ENCODE data around the gene JAZF1.

JAZF1 gene

GRCh38 chr7:28165261-28165660 is 15.3 kb downstream of the JAZF1 start:
- DNase-seq: no peak

- DNase-seq: no peak
Measured at GRCh38 chr7:28163949-28164348, 16.6 kb downstream of the JAZF1 start.

GRCh38 chr7:28161331-28161730 is 19.3 kb downstream of the JAZF1 start:
- DNase-seq: no peak

GRCh38 chr7:28160551-28160991 is 20.0 kb downstream of the JAZF1 start:
- no peak for DNase-seq

GRCh38 chr7:28157831-28158416 is 22.7 kb downstream of the JAZF1 start:
- no peak for DNase-seq

GRCh38 chr7:28157076-28157745 is 23.4 kb downstream of the JAZF1 start:
- DNase-seq: no peak

GRCh38 chr7:28156401-28156800 is 24.2 kb downstream of the JAZF1 start:
- no peak for DNase-seq

- no peak for DNase-seq
Measured at GRCh38 chr7:28155964-28156363, 24.6 kb downstream of the JAZF1 start.

GRCh38 chr7:28155019-28155660 is 25.5 kb downstream of the JAZF1 start:
- DNase-seq: no peak

- DNase-seq: no peak
Measured at GRCh38 chr7:28152594-28152993, 28.0 kb downstream of the JAZF1 start.

- DNase-seq: no peak
Measured at GRCh38 chr7:28151965-28152364, 28.6 kb downstream of the JAZF1 start.

GRCh38 chr7:28149291-28150101 is 31.1 kb downstream of the JAZF1 start:
- DNase-seq: no peak

- DNase-seq: no peak
Measured at GRCh38 chr7:28145931-28146330, 34.7 kb downstream of the JAZF1 start.

- DNase-seq: no peak
Measured at GRCh38 chr7:28145090-28145626, 35.4 kb downstream of the JAZF1 start.

GRCh38 chr7:28144266-28144665 is 36.3 kb downstream of the JAZF1 start:
- DNase-seq: no peak

GRCh38 chr7:28142650-28143049 is 37.9 kb downstream of the JAZF1 start:
- DNase-seq: no peak

- no peak for DNase-seq
Measured at GRCh38 chr7:28140979-28141378, 39.6 kb downstream of the JAZF1 start.

- no peak for DNase-seq
Measured at GRCh38 chr7:28138837-28139236, 41.8 kb downstream of the JAZF1 start.

GRCh38 chr7:28137463-28137862 is 43.1 kb downstream of the JAZF1 start:
- DNase-seq: no peak

GRCh38 chr7:28136885-28137284 is 43.7 kb downstream of the JAZF1 start:
- no peak for DNase-seq

- no peak for DNase-seq
Measured at GRCh38 chr7:28136420-28136819, 44.2 kb downstream of the JAZF1 start.

- no peak for DNase-seq
Measured at GRCh38 chr7:28135760-28136159, 44.8 kb downstream of the JAZF1 start.

- DNase-seq: no peak
Measured at GRCh38 chr7:28135315-28135714, 45.3 kb downstream of the JAZF1 start.
